GM20431 (cell line): Measurements from ENCODE around the gene SLC22A4.

Experiments
- in situ Hi-C: fragments of 300-500 bp; cut with MseI, MboI; formaldehyde crosslinking; loops from one replicate; pipeline ENCODE4 v1.15.0; 2020; ENCODE audit warnings: low sequenced_read_pairs; ENCODE audit not compliant: unreplicated experiment

Gene SLC22A4

DNA sequence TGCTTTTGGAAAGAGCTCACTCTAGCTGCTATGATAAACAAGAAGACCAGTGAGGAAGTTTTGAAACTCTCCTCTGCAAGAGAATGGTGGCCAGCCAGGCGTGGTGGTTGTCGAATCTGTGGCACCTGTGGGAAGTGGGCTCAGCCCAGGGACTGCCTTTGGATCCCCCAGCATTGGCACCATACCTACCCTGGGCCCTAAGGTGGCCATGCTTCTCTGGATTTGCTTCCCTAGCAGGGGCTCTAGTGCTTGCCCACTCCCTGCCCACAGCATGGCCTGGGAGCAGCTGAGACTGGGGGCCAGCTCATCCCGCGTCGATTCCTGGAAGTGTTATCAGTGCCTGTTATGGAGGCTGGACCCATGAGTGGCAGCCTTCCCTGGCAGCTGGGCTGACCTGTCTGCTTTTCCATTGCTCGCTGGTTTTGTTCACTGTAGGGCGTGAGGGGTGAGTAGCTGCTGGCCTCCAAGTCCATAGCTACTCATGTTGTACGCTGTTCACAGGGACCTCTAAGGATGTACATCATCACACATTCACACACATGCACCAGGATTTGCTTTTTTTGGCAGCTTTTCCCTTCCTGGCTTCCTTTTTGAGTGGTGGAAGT is 2.3 kb downstream of the SLC22A4 start:
- in situ Hi-C loops = no loop called here

GRCh38 chr5:132297211-132297940 is 3.2 kb downstream of the SLC22A4 start:
- in situ Hi-C loops = no loop called here

DNA sequence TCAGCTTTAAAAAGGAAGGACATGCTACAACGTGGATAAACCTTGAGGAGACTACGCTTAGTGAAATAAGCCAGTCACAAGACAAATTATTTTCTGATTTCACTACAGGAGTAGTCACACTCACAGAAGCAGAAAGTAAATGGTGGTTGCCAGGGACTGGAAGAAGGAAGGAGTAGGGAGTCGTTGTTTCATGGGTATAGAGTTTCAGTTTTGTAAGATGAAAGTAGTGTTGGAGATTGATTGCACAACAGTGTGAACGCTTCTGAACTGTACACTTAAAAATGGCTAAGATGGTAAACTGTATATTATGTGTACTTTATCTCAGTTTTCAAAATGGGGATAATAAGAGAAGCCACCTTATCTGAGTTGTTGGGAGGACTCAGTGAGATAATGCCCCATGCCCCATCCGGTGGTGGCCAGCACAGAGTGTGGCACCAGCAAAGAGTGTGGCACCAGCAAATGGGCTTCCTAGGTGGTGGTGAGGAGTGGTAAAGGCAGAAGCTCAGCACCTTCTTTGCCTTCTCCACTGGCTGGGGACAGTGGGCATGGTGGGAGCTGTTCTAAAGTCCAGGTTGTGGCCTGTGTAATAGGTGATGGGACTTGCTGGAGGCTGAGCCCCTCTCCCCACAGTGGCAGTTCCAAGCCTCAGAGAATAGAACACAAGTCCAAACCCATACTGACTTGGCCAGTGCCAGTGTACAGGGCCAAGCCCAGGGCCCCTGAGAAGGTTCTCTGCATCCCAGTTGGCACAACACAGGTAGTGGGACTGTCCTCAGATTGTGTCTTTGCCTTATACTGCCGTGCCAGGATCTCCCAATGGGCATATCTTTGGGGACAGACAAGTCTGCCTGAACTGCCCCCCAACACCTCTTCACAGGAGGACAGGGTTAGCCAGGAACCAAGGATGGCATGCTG is 4.4 kb downstream of the SLC22A4 start:
- in situ Hi-C loops = no loop called here

DNA sequence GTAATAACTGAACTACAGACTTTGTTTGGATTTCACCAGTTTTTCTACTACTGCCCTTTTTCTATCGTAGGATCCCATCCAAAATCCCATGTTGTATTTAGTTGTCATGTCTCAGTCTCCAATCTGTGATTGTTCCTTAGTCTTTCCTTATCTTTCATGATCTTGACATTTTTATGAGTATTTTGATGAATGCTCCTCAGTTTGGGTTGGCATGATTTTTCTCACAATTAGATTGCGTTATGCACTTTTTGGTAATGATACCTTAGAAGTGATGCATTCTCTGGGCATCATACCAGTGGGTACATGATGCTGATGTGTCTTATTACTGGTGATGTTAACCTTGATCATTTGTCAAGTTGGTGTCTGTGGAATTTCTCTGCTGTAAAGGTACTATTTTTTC is 5.7 kb downstream of the SLC22A4 start:
- in situ Hi-C loops = no loop called here

GRCh38 chr5:132300577-132301343 is 6.6 kb downstream of the SLC22A4 start:
- in situ Hi-C loops = no loop called here

- in situ Hi-C loops = no loop called here
Observed at GRCh38 chr5:132301344-132302271, 7.4 kb downstream of the SLC22A4 start.

DNA sequence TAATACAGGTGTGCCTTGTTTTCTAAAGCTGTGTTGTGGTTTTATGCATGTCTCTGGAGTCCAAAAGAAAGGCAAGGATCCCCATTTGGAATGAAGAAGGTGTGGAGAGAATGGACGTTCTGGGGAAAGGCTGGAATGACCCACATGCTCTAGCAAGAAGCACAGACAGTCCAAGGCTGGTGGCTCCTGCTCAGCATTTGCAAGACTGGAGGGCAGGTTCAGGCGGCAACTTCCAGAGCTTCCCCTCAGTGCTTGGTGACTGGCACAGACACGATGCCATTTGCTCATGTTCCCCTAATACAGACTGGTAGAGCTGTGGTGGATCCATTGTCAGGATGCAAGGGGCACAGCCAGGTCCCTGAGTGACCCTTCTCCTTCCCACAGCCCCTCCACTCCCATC is 8.2 kb downstream of the SLC22A4 start:
- in situ Hi-C loops = no loop called here

DNA sequence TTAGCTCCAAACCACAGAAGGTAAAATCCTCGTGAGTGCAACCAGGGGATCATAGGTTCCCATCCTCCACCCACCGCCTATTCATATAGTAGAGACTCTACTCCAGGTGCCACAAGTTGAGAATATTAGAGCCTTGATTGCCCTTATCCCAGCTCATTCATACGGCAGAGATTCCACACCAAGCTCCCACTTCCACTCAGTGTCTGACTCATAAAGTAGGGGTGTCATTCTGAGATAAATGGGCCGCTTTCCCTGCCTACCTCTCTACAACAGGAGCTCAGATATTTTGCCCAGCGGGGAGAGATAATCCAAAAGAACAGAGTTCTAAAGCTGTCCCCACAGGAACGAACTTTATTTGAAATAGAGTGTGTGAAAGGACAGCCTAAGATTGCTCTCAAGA is 9.4 kb downstream of the SLC22A4 start:
- in situ Hi-C loops = no loop called here

- in situ Hi-C loops = no loop called here
Observed at GRCh38 chr5:132305420-132305819, 11.2 kb downstream of the SLC22A4 start.

- in situ Hi-C loops = no loop called here
Observed at GRCh38 chr5:132308701-132309100, 14.5 kb downstream of the SLC22A4 start.

GRCh38 chr5:132309679-132310078 is 15.5 kb downstream of the SLC22A4 start:
- in situ Hi-C loops = no loop called here

GRCh38 chr5:132310141-132310834 is 16.1 kb downstream of the SLC22A4 start:
- in situ Hi-C loops = no loop called here

DNA sequence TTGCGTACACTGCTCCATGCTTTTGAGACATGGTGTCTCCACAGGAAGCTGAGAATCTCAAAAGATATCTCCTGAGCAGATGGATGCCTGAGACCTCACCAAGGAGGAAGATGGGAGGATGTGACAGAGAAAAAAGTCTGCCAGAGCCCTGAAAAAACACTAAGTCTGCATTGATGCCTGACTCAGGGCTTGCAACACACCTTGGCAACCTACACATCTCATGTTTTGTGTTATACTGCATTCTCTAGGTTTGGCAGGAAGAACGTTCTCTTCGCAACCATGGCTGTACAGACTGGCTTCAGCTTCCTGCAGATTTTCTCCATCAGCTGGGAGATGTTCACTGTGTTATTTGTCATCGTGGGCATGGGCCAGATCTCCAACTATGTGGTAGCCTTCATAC is 19.2 kb downstream of the SLC22A4 start:
- in situ Hi-C loops = no loop called here

DNA sequence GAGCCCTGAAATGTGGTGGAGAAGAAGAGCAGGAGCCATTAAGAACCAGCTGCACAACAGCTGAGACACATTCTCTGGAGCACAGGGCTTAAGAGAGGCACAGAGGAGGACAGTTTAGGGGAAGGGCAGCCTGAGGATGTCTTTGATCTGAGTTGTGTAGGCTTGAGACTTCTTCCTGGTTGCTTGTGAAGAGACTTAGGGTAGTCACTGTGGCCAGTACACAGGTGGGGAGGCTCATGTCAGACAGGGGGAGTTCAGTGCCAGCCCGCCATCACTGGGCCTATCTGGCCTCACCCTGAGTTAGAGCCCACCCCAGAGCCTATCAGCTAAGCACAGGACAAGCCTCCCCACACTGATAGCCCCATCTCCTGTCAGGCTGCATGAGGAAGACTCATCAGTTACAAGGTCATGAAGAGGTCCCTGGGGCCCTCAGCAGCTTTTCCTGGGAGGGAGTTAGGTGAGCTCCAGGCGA is 19.8 kb downstream of the SLC22A4 start:
- in situ Hi-C loops = no loop called here

DNA sequence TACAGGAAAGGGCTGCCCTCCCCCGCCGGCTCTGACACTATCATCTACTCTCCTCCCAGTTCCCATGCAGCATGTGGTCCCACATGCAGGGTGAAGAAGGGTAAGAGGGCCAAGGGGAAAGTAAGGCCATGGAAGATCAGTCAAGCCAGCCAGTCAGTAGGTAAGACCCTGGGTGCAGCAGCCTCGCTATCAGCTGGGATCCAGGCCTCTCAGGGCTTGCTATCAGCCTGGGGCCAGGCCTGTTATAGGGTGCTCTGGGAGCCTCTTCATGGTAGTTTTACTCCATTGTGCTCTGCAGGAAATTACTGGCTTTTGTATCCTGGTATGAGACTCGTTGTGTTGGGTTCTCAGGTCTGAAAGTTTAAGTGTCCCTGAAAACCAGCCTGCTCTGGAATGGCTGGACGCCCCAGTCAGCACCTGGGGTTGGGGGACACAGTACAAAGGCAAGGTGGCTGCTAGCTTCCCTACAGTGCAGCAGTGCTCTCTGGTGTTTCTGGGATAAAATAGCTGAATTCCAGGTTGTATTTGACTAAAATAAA is 21.4 kb downstream of the SLC22A4 start:
- in situ Hi-C loops = no loop called here

GRCh38 chr5:132319975-132320374 is 25.8 kb downstream of the SLC22A4 start:
- in situ Hi-C loops = no loop called here

GRCh38 chr5:132321109-132321721 is 27.0 kb downstream of the SLC22A4 start:
- in situ Hi-C loops = no loop called here

- in situ Hi-C loops = no loop called here
Observed at GRCh38 chr5:132322266-132322665, 28.1 kb downstream of the SLC22A4 start.
